ENCODE results near the gene SH3BP4. TPM values are rescaled to one million over a fixed set of nuclear protein-coding genes. Genes with fewer than 3 reads are reported as not detected.

SH3BP4 gene
- total RNA-seq, 4 donors from 2014 or later, result 29.1 to 57.8 (median 42.6) TPM

GRCh38 chr2:235021752-235022151 is 69.9 kb downstream of the SH3BP4 start:
- 47 to 65% methylated on average over 2 of the region's 2 CpGs for WGBS, 2 donors
- intact Hi-C loops (cut with DNase I; ENCODE audit: low total_unique reads), result loop anchor here (10.0 kb wide), 1 partner anchor 67 kb away; the partner anchor contains the start of gene SH3BP4
- no peak for TF ChIP-seq POLR2A (IDR thresholded peaks at IDR 0.05)
- TF ChIP-seq, protein P1, sequence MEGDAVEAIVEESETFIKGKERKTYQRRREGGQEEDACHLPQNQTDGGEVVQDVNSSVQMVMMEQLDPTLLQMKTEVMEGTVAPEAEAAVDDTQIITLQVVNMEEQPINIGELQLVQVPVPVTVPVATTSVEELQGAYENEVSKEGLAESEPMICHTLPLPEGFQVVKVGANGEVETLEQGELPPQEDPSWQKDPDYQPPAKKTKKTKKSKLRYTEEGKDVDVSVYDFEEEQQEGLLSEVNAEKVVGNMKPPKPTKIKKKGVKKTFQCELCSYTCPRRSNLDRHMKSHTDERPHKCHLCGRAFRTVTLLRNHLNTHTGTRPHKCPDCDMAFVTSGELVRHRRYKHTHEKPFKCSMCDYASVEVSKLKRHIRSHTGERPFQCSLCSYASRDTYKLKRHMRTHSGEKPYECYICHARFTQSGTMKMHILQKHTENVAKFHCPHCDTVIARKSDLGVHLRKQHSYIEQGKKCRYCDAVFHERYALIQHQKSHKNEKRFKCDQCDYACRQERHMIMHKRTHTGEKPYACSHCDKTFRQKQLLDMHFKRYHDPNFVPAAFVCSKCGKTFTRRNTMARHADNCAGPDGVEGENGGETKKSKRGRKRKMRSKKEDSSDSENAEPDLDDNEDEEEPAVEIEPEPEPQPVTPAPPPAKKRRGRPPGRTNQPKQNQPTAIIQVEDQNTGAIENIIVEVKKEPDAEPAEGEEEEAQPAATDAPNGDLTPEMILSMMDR (IDR thresholded peaks at IDR 0.05), result no peak
- DNase-seq (ENCODE audit: low spot score in 2 of 2), result no peak
- H3K4me3 ChIP-seq (ENCODE audit: low read depth, poor library complexity, severe bottlenecking), result no peak overlapping the region

DNA sequence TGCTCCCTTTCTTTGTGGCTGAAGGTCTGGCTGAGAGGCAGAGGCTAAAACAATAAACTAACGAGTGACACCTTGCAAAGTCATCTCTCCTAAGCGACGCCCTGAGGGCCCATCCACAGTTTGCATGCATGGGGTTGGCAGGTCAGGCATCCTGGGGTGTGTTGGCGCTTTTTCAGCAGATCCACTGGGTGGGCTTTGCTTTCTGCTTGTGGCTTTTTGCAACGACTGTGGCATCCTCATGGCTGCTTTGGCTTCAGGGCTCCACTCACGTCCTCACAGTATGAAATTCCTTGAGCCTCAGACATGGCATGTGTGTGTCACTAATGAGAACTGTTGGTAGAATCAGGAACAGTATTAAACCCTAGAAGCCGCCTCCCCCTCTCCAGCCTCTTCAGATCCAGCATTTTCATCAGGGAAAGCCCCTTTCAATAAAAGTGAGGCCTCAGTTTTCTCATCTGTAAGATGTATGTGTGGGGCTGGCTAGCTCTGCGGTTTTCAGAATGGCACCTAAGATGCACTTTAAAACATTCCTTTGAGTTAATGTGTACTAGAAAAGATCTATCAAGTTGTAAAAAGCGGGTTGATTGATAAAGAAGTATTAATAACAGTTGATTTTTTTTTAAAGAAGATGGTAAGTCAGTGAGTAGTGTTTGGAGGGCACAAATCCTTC is 72.5 kb downstream of the SH3BP4 start:
- intact Hi-C loops (cut with DNase I; ENCODE audit: low total_unique reads), result loop anchor here (10.0 kb wide), 1 partner anchor 70 kb away; the partner anchor contains the start of gene SH3BP4
- no peak overlapping the region for H3K4me3 ChIP-seq (ENCODE audit: low read depth, poor library complexity, severe bottlenecking)
- DNase-seq (ENCODE audit: low spot score in 2 of 2), result no peak

GRCh38 chr2:235024931-235025773 is 73.3 kb downstream of the SH3BP4 start:
- TF ChIP-seq POLR2A (IDR thresholded peaks at IDR 0.05), result no peak
- TF ChIP-seq, protein P1 (IDR thresholded peaks at IDR 0.05), result no peak
- intact Hi-C loops (cut with DNase I; ENCODE audit: low total_unique reads), result loop anchor here (10.0 kb wide), 1 partner anchor 70 kb away; the partner anchor contains the start of gene SH3BP4
- no peak overlapping the region for H3K4me3 ChIP-seq (ENCODE audit: low read depth, poor library complexity, severe bottlenecking)
- DNase-seq (ENCODE audit: low spot score in 2 of 2), result no peak
- 38 to 52% methylated on average over 20 of the region's 20 CpGs for WGBS, 2 donors

More for the DNA sequence above, 72.5 kb downstream of the SH3BP4 start:
- 82 to 86% methylated on average over 9 of the region's 9 CpGs for WGBS, 2 donors
- TF ChIP-seq, protein P1 (IDR thresholded peaks at IDR 0.05), result no peak
- no peak for TF ChIP-seq POLR2A (IDR thresholded peaks at IDR 0.05)

DNA sequence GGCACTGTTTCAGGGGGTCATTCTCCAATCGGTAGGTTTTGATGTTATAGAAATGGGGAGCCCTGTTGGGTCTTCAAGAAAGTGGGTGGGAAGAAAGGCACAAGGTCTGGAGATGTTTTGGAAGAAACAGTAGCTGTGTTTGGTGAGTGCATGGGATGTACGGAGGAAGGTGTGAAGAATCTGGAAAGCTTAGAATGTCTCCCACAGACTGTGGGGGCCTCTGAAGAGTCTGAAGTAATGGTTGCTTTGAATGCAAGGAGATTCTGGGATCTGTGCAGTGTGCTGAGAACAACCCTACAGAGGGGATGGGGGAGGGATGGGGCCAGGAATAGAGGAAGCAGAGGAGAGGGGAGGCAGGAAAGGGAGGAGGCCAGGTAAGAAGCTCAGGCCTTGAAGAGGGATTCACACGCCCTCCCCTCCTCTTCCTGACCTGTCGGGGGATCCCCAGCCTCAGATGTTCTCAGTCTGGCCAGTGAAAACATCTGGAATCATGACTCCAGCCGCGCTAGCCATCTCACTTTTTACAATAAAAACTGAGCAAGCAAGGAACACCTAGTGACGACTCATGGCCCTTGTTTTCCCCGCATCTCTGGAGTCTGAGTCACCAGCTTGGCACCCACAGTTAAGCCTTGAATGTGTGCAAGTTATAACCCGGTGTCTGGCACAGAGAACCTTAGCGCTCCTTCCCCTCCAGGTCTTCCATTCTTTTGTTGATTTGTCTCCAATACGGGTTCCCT is 74.2 kb downstream of the SH3BP4 start:
- TF ChIP-seq, protein P1 (IDR thresholded peaks at IDR 0.05), result no peak
- no peak for TF ChIP-seq POLR2A (IDR thresholded peaks at IDR 0.05)
- 44 to 57% methylated on average over 11 of the region's 11 CpGs for WGBS, 2 donors
- intact Hi-C loops (cut with DNase I; ENCODE audit: low total_unique reads), result loop anchor here (10.0 kb wide), 1 partner anchor 71 kb away; the partner anchor contains the start of gene SH3BP4
- DNase-seq (ENCODE audit: low spot score in 2 of 2), result peak in 1 of 2 donors; percentile 76
- H3K4me3 ChIP-seq (ENCODE audit: low read depth, poor library complexity, severe bottlenecking), result no peak overlapping the region
